ENCODE results near the gene RCHY1. TPM values are rescaled to one million over a fixed set of nuclear protein-coding genes. Genes with fewer than 3 reads are reported as not detected.

The RCHY1 gene
- total RNA-seq, 1 experiment from 2014 or later: 7.1 TPM

GRCh38 chr4:75499900-75500299, 14.3 kb downstream of the RCHY1 start:
- H3K9me3 ChIP-seq (ENCODE audit: insufficient read depth, low read depth): no peaks in the 10 kb centered on the region
- no TSS peak for BruUV-seq (replicated peaks)
- H3K4me1 ChIP-seq (replicated peaks; ENCODE audit: insufficient read depth): no peaks in the 10 kb centered on the region
- H3K4me2 ChIP-seq: no peak overlapping the region
- DNase-seq: no peak
- CTCF ChIA-PET: no interaction called here
- no peaks in the 10 kb centered on the region for H3K27me3 ChIP-seq (ENCODE audit: insufficient read depth, low read depth)
- H3K27ac ChIP-seq: no peak overlapping the region
- no peak for TF ChIP-seq CTCF (conservative IDR thresholded peaks at IDR 0.05)
- no peak for TF ChIP-seq EZH2 (IDR thresholded peaks at IDR 0.05; ENCODE audit: low read depth)
- POLR2A ChIA-PET (ENCODE audit: unreplicated experiment): no interaction called here
- H3K4me3 ChIP-seq: no peak overlapping the region
- no peaks in the 10 kb centered on the region for H3K9me2 ChIP-seq (ENCODE audit: insufficient read depth)
- H2AFZ ChIP-seq: no peak overlapping the region
- H3K36me3 ChIP-seq (ENCODE audit: low read depth): no peaks in the 10 kb centered on the region; the same call in 1 of the 2 replicates
- H3K79me2 ChIP-seq (ENCODE audit: low read depth): 0 out of 2 replicates have a peak, but pooled peaks cover 4% of the 10 kb centered on the region
- no peaks in the 10 kb centered on the region for H4K20me1 ChIP-seq (ENCODE audit: insufficient read depth)
- intact Hi-C loops (cut with micrococcal nuclease; ENCODE audit: unreplicated experiment): no loop called here
- no peaks in the 10 kb centered on the region for H3F3A ChIP-seq (ENCODE audit: insufficient read depth, low read depth)

DNA sequence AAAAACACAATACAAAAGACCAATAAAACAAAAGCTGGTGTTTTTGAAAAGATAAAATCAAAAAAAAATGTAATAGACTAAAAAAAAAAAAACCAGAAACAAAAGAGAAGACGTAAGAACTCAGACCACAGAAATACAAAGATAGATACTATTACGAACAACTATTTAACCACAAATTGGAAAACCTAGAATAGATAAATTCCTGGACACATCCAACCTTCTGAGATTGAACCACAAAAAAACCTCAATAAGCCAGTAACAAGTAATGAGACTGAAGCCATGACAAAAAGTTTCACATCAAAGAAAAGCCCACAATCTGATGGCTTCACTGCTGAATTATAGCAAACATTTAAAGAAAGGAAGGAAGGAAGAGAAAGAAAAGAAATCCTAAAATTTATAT, 16.2 kb downstream of the RCHY1 start:
- Histone ChIP-seq H3K79me2 (ENCODE audit: low read depth) (0 out of 2 replicates have a peak, but pooled peaks cover 4% of the 10 kb centered on the region), H3K36me3 (ENCODE audit: low read depth) (no peaks in the 10 kb centered on the region; the same call in 1 of the 2 replicates)
- DNase-seq: no peak

GRCh38 chr4:75497133-75497532, 17.1 kb downstream of the RCHY1 start:
- no peak for DNase-seq
- intact Hi-C loops (cut with micrococcal nuclease; ENCODE audit: unreplicated experiment): no loop called here
- Histone ChIP-seq H3K4me3 (no peak overlapping the region), H3K79me2 (ENCODE audit: low read depth) (0 out of 2 replicates have a peak, but pooled peaks cover 4% of the 10 kb centered on the region), H3K4me1 (replicated peaks; ENCODE audit: insufficient read depth) (no peaks in the 10 kb centered on the region), H3K27me3 (ENCODE audit: insufficient read depth, low read depth) (no peaks in the 10 kb centered on the region), H3K9me3 (ENCODE audit: insufficient read depth, low read depth) (no peaks in the 10 kb centered on the region), H3K4me2 (no peak overlapping the region), H2AFZ (no peak overlapping the region), H3F3A (ENCODE audit: insufficient read depth, low read depth) (no peaks in the 10 kb centered on the region), H4K20me1 (ENCODE audit: insufficient read depth) (no peaks in the 10 kb centered on the region), H3K36me3 (ENCODE audit: low read depth) (no peaks in the 10 kb centered on the region; the same call in 1 of the 2 replicates), H3K27ac (no peak overlapping the region), H3K9me2 (ENCODE audit: insufficient read depth) (no peaks in the 10 kb centered on the region)
- no TSS peak for BruUV-seq (replicated peaks)
- CTCF ChIA-PET: no interaction called here
- TF ChIP-seq CTCF (conservative IDR thresholded peaks at IDR 0.05): no peak
- no peak for TF ChIP-seq EZH2 (IDR thresholded peaks at IDR 0.05; ENCODE audit: low read depth)
- POLR2A ChIA-PET (ENCODE audit: unreplicated experiment): no interaction called here

More for the DNA sequence above, 16.2 kb downstream of the RCHY1 start:
- H3F3A ChIP-seq (ENCODE audit: insufficient read depth, low read depth): no peaks in the 10 kb centered on the region
- H3K27ac ChIP-seq: no peak overlapping the region
- POLR2A ChIA-PET (ENCODE audit: unreplicated experiment): no interaction called here
- no peaks in the 10 kb centered on the region for H3K27me3 ChIP-seq (ENCODE audit: insufficient read depth, low read depth)
- H3K4me3 ChIP-seq: no peak overlapping the region
- CTCF ChIA-PET: interaction anchor here (0.7 kb wide), 1 partner anchor 1860 kb away, joined by 5 read pairs; no protein-coding TSS in a partner anchor
- no peak overlapping the region for H2AFZ ChIP-seq
- H3K4me2 ChIP-seq: no peak overlapping the region
- H3K9me3 ChIP-seq (ENCODE audit: insufficient read depth, low read depth): no peaks in the 10 kb centered on the region
- H3K9me2 ChIP-seq (ENCODE audit: insufficient read depth): no peaks in the 10 kb centered on the region
- H4K20me1 ChIP-seq (ENCODE audit: insufficient read depth): no peaks in the 10 kb centered on the region
- BruUV-seq (replicated peaks): no TSS peak
- intact Hi-C loops (cut with micrococcal nuclease; ENCODE audit: unreplicated experiment): no loop called here
- no peaks in the 10 kb centered on the region for H3K4me1 ChIP-seq (replicated peaks; ENCODE audit: insufficient read depth)
- TF ChIP-seq CTCF (conservative IDR thresholded peaks at IDR 0.05) (no peak), EZH2 (IDR thresholded peaks at IDR 0.05; ENCODE audit: low read depth) (no peak)

Measured in PC-9 (cell line).